Measurements from ENCODE around the gene AHNAK2.
"Not testable (repeated sequence)": the region's sequence is repeated elsewhere in the genome, so short reads cannot be mapped to it uniquely, and the experiment has no call there.

Gene AHNAK2

DNA sequence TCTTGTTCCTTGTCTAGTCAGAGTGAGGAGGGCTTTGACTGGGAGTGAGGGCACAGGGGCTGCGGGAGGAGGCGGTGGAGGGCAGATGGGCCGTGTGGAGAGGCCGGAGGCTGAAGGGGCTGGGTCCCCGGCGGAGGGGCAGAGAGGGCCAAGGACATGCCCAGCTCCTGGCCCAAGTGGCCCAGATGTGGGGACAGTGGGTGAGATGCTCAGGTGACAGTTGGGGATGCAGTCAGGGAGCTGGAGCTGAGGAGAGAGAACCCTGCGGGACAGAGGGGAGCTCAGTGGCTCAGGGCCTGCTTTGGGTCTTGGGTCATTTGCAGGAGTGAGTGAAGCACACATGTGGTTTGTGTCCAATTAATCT lies 80.0 kb downstream of the AHNAK2 start:
- DNase-seq (ENCODE audit: low read depth) = no peak

GRCh38 chr14:104897330-104898194 lies 80.6 kb downstream of the AHNAK2 start:
- DNase-seq (ENCODE audit: low read depth) = no peak

- DNase-seq (ENCODE audit: low read depth) = no peak
Observed at GRCh38 chr14:104895786-104896661, 82.2 kb downstream of the AHNAK2 start.

GRCh38 chr14:104895207-104895785 lies 82.9 kb downstream of the AHNAK2 start:
- no peak for DNase-seq (ENCODE audit: low read depth)

DNA sequence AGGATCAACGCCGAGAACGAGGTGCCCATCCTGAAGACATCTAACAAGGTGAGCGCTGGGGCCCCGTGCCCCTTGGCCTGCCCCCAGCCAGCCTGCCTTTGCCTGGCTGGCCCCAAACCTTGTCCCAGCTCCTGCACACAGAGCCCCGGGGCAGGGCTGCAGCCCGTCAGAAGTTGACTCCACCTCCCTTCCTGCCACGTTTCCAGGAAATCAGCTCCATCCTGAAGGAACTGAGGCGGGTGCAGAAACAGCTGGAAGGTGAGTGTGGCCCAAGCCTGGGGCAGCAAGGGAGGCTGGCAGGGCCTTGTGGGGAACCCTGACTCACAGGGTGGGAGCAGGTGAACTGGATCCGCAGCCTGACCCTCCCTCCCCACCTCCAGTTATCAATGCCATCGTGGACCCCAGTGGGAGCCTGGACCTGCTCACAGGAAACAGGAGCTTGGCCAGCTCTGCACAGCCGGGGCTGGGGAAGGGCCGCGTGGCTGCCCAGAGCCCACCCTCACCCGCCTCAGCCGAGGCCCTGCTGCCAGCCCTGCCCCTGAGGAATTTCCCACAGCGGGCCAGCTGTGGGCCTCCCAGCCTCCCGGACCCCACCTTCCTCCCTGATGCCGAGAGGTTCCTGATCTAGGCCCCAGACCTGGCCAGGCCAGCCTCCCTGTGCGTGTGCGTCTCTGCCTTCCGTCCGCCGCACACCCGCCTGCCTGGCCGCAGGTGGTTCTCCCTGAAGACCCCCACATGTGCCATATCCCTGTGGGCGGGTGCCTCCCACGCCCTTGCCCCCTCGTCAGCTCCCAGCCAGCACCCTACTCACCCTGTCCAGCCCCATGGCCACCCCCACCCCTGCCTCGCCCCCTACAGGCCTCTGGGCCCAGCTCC lies 83.6 kb downstream of the AHNAK2 start:
- no peak for DNase-seq (ENCODE audit: low read depth)

GRCh38 chr14:104893435-104894207 lies 84.6 kb downstream of the AHNAK2 start:
- no peak for DNase-seq (ENCODE audit: low read depth)

- no peak for DNase-seq (ENCODE audit: low read depth)
Observed at GRCh38 chr14:104892531-104893434, 85.4 kb downstream of the AHNAK2 start.

GRCh38 chr14:104891664-104892530 lies 86.3 kb downstream of the AHNAK2 start:
- DNase-seq (ENCODE audit: low read depth) = no peak

- DNase-seq (ENCODE audit: low read depth) = no peak
Observed at GRCh38 chr14:104891121-104891551, 87.0 kb downstream of the AHNAK2 start.

- DNase-seq (ENCODE audit: low read depth) = not testable (repeated sequence)
Observed at GRCh38 chr14:104890292-104890691, 87.9 kb downstream of the AHNAK2 start.

- no peak for DNase-seq (ENCODE audit: low read depth)
Observed at GRCh38 chr14:104889375-104889757, 88.8 kb downstream of the AHNAK2 start.

DNA sequence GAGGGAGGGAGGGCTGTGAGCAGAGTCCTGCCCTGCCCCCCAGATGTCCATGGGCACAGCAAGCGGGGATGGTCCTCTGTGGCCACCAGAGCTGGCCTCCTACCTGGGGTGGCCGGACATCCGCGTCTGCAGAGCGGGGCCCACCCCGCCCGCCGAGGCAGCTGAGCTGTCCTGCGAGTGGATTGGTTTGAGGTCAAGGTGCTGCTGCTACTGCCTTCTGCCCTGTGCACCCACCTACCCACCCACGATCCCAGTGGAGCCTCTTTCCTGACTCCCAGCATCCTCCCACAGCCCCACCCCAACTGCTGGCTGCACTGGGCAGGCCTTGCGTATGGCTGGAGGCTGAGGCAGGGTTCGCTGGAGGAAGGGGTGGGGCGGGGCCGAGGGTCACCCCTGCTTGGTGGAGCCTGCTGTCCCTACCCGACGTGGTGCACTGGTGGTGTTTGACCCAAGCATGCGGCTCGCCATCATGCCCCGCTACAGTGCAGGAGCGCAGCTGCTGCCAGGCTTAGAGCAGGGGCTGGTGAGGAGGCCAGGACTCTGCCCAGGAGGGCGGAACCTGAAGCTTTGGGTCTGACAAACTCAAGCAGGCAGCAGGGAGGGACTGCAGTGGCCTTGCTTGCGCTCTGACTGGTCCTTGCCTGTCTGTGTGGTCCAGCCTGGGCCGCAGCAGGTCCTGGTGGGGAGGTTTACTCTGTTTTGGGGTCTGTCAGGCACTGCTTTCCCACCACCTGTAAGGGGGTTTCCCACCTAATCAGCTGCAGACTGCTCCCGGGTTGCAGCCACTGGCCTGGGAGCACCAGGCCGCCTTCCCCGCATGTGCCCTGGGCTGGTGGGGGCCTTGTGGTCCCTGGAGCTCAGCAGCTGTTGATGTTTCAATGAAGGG lies 89.4 kb downstream of the AHNAK2 start:
- no peak for DNase-seq (ENCODE audit: low read depth)

- no peak for DNase-seq (ENCODE audit: low read depth)
Observed at GRCh38 chr14:104887623-104888488, 90.3 kb downstream of the AHNAK2 start.
